AG09309 (cell line): ENCODE data around the gene TMEM239.

Experiments
- DNase-seq: peaks from one replicate; pipeline ENCODE4 v3.0.0-alpha.2; 2010; ENCODE audit warnings: low read depth
- H3K4me3 ChIP-seq: 2 replicates; pipeline ENCODE4 v1.5.1; 2011; ENCODE audit warnings: mild to moderate bottlenecking, low read depth, low read length, moderate library complexity; ENCODE audit not compliant: control insufficient read depth
- TF ChIP-seq, protein P1 (sequence below): IDR thresholded peaks from 2 replicates; pipeline ENCODE4 v1.5.1; 2011; ENCODE audit warnings: mild to moderate bottlenecking, low read depth, low read length, inconsistent platforms; ENCODE audit not compliant: insufficient read depth, control insufficient read depth; ENCODE audit errors: missing control alignments

TMEM239 gene

DNA sequence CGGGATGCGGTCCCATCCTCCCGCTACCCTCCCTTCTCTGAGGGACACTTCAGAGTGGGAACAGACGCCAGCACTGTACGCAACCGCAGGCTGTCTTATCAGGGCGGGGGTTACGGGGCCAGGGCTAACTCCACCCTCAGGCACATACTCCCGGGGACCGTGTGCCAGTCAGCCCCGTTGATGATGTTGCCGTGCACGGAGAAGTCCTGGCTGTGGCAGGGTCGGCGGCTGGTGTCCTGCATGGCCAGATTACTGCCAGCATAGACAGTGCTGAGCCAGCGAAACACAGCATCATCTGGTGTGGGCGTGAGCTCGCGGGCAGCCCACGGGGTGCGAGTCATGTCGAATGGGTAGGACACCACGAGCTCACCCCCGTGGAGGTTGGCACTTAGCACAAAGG, 20.7 kb upstream of the TMEM239 start:
- DNase-seq: no peak
- TF ChIP-seq, protein P1, sequence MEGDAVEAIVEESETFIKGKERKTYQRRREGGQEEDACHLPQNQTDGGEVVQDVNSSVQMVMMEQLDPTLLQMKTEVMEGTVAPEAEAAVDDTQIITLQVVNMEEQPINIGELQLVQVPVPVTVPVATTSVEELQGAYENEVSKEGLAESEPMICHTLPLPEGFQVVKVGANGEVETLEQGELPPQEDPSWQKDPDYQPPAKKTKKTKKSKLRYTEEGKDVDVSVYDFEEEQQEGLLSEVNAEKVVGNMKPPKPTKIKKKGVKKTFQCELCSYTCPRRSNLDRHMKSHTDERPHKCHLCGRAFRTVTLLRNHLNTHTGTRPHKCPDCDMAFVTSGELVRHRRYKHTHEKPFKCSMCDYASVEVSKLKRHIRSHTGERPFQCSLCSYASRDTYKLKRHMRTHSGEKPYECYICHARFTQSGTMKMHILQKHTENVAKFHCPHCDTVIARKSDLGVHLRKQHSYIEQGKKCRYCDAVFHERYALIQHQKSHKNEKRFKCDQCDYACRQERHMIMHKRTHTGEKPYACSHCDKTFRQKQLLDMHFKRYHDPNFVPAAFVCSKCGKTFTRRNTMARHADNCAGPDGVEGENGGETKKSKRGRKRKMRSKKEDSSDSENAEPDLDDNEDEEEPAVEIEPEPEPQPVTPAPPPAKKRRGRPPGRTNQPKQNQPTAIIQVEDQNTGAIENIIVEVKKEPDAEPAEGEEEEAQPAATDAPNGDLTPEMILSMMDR: no peak
- no peak overlapping the region for H3K4me3 ChIP-seq

DNA sequence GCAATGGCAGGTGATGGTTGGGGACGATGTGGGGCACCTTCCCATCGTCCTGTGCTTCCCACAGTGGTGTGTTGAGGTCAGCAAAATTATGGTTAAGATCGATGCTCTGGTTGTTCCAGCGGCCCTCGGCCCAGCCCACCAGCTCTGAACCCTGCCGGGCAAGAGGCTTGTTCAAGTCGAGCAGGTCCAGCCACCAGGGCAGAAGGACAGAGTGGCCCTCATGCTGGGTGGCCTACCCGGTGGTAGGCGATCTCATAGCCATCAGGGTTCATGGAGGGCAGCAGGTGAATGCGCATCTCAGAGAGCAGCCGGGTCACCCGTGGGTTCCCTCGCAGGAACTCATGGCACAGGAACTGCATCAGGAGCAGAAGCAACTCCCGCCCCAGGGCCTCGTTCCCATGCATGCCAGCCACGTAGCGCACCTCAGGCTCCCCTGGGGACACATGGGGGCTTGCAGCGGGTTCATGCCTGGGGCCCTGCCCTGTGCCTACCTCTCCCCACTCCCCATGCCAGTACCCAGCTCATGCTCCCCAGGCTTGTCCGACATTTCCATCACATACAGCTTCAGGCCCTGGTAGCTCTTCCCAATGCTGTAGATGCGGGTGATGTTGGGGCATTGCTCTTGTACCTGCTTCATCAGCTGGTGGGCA, 20.0 kb upstream of the TMEM239 start:
- no peak for DNase-seq
- no peak overlapping the region for H3K4me3 ChIP-seq
- TF ChIP-seq, protein P1: no peak

DNA sequence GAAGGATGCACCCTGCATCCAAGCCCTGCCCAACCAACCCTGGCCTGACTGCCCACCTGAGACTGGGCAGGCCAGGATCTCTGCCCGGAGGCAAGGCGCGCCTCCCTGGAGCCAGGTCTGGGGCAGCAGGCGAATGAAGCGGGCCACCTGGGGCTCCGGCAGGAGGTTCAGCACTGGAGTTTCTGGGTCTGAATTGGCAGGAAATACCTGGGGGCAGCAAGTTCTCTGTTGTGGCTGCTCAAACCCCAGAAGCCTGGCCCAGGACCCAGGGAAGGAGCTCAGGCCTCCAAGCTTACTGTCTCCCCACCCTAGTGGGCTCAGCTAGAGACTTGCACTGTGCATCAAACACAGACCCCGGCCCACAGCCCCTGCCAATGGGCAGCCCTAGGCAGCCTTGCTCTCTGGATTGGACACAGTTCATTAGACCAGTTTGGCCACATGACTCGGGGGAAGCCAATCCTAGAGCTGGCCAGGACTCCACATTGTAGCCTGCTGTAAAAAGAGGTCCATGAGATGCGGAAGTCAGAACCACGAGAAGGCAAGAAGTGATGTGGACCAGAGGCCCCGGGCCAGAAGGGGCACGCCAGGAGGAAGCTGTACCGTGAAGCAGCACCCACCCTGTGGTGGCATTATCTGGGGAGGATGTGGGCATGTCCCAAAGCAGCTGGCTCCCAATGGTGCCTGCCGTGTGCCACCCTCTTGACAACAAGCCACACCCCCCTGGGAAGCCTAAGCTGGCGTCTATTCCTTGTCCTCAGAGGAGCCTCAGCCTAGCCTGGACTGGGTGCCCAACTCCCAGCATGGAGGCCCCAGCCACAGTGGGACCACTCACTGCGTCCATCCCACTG, 18.8 kb upstream of the TMEM239 start:
- TF ChIP-seq, protein P1: no peak
- DNase-seq: no peak
- no peak overlapping the region for H3K4me3 ChIP-seq

DNA sequence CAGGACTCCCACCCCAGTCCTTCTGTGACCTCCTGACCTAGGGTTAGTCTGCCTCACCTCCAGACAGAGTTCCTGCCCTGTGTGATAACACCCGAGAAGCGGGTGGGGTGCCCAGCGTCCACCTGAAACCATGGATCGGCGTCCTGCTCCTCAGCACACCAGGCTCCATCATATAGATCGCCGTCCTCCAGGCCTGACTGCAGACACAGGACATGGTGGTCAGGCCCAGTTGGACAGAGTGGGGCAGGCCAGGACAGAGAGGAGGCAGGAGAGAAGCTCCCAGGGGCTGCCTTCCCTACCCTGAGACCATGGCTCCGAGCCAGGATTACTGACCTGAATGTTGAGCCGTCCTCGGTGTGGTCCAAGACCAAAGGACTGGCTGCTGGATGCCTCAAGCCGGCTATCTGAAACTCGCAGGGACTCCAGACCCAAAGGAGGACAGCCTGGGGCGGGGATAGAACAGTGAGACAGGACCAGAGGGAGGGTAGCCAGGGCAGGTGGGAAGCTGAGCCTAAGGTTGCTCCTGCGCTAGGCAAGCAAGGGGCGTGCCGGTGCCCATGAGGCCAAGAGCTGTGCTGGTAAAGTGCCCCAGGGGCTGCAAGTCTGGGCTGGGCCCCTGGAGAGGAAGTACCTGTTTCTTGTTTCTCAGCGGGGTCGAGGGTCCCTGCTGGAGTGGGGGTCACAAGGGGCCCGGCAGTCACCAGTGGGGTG, 17.9 kb upstream of the TMEM239 start:
- no peak for DNase-seq
- H3K4me3 ChIP-seq: no peak overlapping the region
- TF ChIP-seq, protein P1: no peak

DNA sequence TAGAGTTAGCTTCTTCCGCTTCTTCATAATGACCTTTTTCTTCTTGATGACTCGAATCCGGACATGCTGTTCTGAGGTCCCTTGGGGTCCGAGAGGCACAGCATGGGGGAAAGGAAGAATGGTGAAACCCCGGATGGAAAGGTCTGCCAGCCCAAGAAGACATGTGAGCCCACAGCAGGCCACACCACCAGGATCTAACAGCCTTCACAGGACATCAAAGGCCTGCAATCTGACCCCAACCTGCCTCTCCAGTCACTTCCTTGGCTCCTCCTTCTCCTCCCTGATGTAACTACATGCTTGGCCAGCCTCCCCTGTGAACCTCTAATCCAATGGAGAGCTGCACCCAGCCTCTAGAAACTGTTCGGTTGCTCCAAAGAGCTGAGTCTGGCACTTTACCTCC, 17.4 kb upstream of the TMEM239 start:
- H3K4me3 ChIP-seq: no peak overlapping the region
- TF ChIP-seq, protein P1: no peak
- no peak for DNase-seq

DNA sequence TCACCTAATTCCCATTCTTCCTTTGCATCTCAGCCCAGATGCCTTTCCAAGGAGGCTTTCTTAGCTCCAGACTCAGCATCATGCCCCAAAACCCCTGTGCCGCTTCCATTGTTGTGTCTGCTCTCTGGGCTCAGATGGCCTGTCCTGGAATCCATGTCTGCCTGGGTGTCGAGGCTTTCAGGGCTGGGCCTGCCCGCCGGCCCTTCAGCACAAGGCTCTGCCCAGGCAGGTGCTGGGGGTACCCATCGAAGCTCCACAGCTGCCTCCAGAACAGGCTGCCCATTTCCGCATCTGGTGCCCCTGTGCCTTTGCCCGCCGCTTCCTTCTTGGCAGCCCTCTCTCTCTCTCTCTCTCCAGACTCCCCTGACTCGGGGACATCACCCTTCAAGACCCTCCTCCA, 16.9 kb upstream of the TMEM239 start:
- TF ChIP-seq, protein P1: no peak
- DNase-seq: no peak
- no peak overlapping the region; the same call in 1 of the 2 replicates for H3K4me3 ChIP-seq
